HCT116 (cell line): Measurements from ENCODE around the gene TNS3.

Source experiments
- CBX3 ChIP-seq: IDR thresholded peaks from 2 replicates; pipeline ENCODE4 v1.6.1; 2012; ENCODE audit warnings: low read depth
- CEBPB ChIP-seq: IDR thresholded peaks from 2 replicates; pipeline ENCODE4 v1.6.1; 2012; ENCODE audit warnings: low read depth
- EZH2phosphoT487 ChIP-seq: fragments of 200-600 bp; IDR thresholded peaks from 2 replicates; pipeline ENCODE4 v1.6.1; 2018; ENCODE audit warnings: antibody characterized with exemption, borderline replicate concordance
- FOSL1 ChIP-seq: IDR thresholded peaks from 2 replicates; pipeline ENCODE4 v1.6.1; 2012; ENCODE audit warnings: low read depth
- POLR2A ChIP-seq: IDR thresholded peaks from 2 replicates; pipeline ENCODE4 v1.7.0; 2011; ENCODE audit warnings: borderline replicate concordance; ENCODE audit not compliant: insufficient read depth, insufficient read length; ENCODE audit errors: extremely low read depth
- POLR2AphosphoS5 ChIP-seq: IDR thresholded peaks from 2 replicates; pipeline ENCODE4 v1.6.1; 2011; ENCODE audit warnings: mild to moderate bottlenecking, low read depth, low read length, moderate library complexity
- SIN3A ChIP-seq: IDR thresholded peaks from 2 replicates; pipeline ENCODE4 v1.6.1; 2012; ENCODE audit warnings: low read depth
- TCF7L2 ChIP-seq: IDR thresholded peaks from 2 replicates; pipeline ENCODE4 v1.7.0; 2011; ENCODE audit warnings: borderline replicate concordance, inconsistent platforms; ENCODE audit not compliant: insufficient read depth, insufficient read length; ENCODE audit errors: extremely low read depth
- TF ChIP-seq, protein P1 (sequence below), 3 experiments: fragments of 200-600 bp in 1 of 3; sonication (generic) in 1 of 3; IDR thresholded peaks in 2 of 3; conservative IDR thresholded peaks in 1 of 3; 2 replicates each; pipeline ENCODE4 v1.5.1; 2012 to 2017; ENCODE audit warnings: low read depth in 2 of 3, low read length in 2 of 3, antibody characterized with exemption in 1 of 3, borderline replicate concordance in 1 of 3, control low read depth in 1 of 3, mild to moderate bottlenecking in 1 of 3, mixed read lengths in 1 of 3, mixed run types in 1 of 3, moderate library complexity in 1 of 3; ENCODE audit not compliant: insufficient read depth in 1 of 3
- TF ChIP-seq, protein P2 (sequence below): IDR thresholded peaks from 2 replicates; pipeline ENCODE4 v1.6.1; 2012
- TF ChIP-seq, protein P3 (sequence below): IDR thresholded peaks from 2 replicates; pipeline ENCODE4 v1.6.1; 2012; ENCODE audit warnings: low read depth

GRCh38 chr7:47376991-47377616 is 204.8 kb downstream of the TNS3 start:
- TF ChIP-seq, protein P1, sequence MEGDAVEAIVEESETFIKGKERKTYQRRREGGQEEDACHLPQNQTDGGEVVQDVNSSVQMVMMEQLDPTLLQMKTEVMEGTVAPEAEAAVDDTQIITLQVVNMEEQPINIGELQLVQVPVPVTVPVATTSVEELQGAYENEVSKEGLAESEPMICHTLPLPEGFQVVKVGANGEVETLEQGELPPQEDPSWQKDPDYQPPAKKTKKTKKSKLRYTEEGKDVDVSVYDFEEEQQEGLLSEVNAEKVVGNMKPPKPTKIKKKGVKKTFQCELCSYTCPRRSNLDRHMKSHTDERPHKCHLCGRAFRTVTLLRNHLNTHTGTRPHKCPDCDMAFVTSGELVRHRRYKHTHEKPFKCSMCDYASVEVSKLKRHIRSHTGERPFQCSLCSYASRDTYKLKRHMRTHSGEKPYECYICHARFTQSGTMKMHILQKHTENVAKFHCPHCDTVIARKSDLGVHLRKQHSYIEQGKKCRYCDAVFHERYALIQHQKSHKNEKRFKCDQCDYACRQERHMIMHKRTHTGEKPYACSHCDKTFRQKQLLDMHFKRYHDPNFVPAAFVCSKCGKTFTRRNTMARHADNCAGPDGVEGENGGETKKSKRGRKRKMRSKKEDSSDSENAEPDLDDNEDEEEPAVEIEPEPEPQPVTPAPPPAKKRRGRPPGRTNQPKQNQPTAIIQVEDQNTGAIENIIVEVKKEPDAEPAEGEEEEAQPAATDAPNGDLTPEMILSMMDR (IDR thresholded peaks at IDR 0.05 in 2 of 3, conservative IDR thresholded peaks at IDR 0.05 in 1 of 3; ENCODE audit: borderline replicate concordance in 1 of 3, insufficient read depth in 1 of 3, low read depth in 2 of 3, low read length in 2 of 3) = no peak
- TF ChIP-seq POLR2A (no peak), EZH2phosphoT487 (no peak), FOSL1 (no peak), CEBPB (no peak), POLR2AphosphoS5 (no peak), CBX3 (no peak), SIN3A (no peak), TCF7L2 (no peak)
- TF ChIP-seq, protein P2, sequence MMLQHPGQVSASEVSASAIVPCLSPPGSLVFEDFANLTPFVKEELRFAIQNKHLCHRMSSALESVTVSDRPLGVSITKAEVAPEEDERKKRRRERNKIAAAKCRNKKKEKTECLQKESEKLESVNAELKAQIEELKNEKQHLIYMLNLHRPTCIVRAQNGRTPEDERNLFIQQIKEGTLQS = no peak
- TF ChIP-seq, protein P3, sequence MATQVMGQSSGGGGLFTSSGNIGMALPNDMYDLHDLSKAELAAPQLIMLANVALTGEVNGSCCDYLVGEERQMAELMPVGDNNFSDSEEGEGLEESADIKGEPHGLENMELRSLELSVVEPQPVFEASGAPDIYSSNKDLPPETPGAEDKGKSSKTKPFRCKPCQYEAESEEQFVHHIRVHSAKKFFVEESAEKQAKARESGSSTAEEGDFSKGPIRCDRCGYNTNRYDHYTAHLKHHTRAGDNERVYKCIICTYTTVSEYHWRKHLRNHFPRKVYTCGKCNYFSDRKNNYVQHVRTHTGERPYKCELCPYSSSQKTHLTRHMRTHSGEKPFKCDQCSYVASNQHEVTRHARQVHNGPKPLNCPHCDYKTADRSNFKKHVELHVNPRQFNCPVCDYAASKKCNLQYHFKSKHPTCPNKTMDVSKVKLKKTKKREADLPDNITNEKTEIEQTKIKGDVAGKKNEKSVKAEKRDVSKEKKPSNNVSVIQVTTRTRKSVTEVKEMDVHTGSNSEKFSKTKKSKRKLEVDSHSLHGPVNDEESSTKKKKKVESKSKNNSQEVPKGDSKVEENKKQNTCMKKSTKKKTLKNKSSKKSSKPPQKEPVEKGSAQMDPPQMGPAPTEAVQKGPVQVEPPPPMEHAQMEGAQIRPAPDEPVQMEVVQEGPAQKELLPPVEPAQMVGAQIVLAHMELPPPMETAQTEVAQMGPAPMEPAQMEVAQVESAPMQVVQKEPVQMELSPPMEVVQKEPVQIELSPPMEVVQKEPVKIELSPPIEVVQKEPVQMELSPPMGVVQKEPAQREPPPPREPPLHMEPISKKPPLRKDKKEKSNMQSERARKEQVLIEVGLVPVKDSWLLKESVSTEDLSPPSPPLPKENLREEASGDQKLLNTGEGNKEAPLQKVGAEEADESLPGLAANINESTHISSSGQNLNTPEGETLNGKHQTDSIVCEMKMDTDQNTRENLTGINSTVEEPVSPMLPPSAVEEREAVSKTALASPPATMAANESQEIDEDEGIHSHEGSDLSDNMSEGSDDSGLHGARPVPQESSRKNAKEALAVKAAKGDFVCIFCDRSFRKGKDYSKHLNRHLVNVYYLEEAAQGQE = no peak
